ENCODE results near the gene APOA5. TPM values are rescaled to one million over a fixed set of nuclear protein-coding genes. Genes with fewer than 3 reads are reported as not detected.

APOA5 gene
- total and polyA plus RNA-seq, 2 of the 13 experiments (the other 11 are each of a cell fraction or from before 2014, with no cell fraction given) = 44.0 to 49.1 TPM

GRCh38 chr11:116826751-116827431, 35.2 kb upstream of the APOA5 start (continued):
- TF ChIP-seq, protein P1, sequence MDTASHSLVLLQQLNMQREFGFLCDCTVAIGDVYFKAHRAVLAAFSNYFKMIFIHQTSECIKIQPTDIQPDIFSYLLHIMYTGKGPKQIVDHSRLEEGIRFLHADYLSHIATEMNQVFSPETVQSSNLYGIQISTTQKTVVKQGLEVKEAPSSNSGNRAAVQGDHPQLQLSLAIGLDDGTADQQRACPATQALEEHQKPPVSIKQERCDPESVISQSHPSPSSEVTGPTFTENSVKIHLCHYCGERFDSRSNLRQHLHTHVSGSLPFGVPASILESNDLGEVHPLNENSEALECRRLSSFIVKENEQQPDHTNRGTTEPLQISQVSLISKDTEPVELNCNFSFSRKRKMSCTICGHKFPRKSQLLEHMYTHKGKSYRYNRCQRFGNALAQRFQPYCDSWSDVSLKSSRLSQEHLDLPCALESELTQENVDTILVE (CRISPR knock-in tag; IDR thresholded peaks at IDR 0.05) = 0 out of 2 replicates have a peak, but pooled peaks have one; percentile 49
- TF ChIP-seq HMG20A (CRISPR knock-in tag; IDR thresholded peaks at IDR 0.05; ENCODE audit: borderline replicate concordance) = peak; percentile 68; the same call in 1 of the 2 replicates
- TF ChIP-seq, protein P2, sequence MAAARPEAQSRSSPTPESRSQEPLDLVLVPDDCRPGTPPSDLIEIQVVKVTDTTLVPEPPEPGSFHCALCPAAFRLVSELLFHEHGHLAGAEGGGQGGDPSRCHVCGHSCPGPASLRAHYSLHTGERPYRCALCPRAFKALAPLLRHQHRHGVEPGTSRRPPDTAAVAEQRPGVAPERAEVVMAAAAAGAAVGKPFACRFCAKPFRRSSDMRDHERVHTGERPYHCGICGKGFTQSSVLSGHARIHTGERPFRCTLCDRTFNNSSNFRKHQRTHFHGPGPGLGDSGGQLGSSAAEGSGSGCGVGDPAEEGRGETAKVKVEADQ (CRISPR knock-in tag; IDR thresholded peaks at IDR 0.05; ENCODE audit: borderline replicate concordance) = peak; percentile 43; the same call in 1 of the 2 replicates
- peak; percentile 35 to 82; a peak in 3 of 4 replicates for TF ChIP-seq EP300 (IDR thresholded peaks at IDR 0.05; ENCODE audit: low read depth in 2 of 2, low read length in 2 of 2)
- TF ChIP-seq EP300 (CRISPR knock-in tag; IDR thresholded peaks at IDR 0.05; ENCODE audit: borderline replicate concordance) = peak; percentile 71; the same call in 1 of the 2 replicates
- 0 out of 2 replicates have a peak, but pooled peaks have one; percentile 24 for TF ChIP-seq MYNN (CRISPR knock-in tag; IDR thresholded peaks at IDR 0.05; ENCODE audit: low read depth)
- peak; percentile 88 for TF ChIP-seq NCOA2 (CRISPR knock-in tag; IDR thresholded peaks at IDR 0.05)
- TF ChIP-seq ISL2 (CRISPR knock-in tag; IDR thresholded peaks at IDR 0.05) = peak; percentile 79; the same call in 1 of the 2 replicates
- TF ChIP-seq, protein P3, sequence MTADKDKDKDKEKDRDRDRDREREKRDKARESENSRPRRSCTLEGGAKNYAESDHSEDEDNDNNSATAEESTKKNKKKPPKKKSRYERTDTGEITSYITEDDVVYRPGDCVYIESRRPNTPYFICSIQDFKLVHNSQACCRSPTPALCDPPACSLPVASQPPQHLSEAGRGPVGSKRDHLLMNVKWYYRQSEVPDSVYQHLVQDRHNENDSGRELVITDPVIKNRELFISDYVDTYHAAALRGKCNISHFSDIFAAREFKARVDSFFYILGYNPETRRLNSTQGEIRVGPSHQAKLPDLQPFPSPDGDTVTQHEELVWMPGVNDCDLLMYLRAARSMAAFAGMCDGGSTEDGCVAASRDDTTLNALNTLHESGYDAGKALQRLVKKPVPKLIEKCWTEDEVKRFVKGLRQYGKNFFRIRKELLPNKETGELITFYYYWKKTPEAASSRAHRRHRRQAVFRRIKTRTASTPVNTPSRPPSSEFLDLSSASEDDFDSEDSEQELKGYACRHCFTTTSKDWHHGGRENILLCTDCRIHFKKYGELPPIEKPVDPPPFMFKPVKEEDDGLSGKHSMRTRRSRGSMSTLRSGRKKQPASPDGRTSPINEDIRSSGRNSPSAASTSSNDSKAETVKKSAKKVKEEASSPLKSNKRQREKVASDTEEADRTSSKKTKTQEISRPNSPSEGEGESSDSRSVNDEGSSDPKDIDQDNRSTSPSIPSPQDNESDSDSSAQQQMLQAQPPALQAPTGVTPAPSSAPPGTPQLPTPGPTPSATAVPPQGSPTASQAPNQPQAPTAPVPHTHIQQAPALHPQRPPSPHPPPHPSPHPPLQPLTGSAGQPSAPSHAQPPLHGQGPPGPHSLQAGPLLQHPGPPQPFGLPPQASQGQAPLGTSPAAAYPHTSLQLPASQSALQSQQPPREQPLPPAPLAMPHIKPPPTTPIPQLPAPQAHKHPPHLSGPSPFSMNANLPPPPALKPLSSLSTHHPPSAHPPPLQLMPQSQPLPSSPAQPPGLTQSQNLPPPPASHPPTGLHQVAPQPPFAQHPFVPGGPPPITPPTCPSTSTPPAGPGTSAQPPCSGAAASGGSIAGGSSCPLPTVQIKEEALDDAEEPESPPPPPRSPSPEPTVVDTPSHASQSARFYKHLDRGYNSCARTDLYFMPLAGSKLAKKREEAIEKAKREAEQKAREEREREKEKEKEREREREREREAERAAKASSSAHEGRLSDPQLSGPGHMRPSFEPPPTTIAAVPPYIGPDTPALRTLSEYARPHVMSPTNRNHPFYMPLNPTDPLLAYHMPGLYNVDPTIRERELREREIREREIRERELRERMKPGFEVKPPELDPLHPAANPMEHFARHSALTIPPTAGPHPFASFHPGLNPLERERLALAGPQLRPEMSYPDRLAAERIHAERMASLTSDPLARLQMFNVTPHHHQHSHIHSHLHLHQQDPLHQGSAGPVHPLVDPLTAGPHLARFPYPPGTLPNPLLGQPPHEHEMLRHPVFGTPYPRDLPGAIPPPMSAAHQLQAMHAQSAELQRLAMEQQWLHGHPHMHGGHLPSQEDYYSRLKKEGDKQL (CRISPR knock-in tag; IDR thresholded peaks at IDR 0.05; ENCODE audit: low read depth) = peak; percentile 67; the same call in 1 of the 2 replicates
- TF ChIP-seq, protein P4, sequence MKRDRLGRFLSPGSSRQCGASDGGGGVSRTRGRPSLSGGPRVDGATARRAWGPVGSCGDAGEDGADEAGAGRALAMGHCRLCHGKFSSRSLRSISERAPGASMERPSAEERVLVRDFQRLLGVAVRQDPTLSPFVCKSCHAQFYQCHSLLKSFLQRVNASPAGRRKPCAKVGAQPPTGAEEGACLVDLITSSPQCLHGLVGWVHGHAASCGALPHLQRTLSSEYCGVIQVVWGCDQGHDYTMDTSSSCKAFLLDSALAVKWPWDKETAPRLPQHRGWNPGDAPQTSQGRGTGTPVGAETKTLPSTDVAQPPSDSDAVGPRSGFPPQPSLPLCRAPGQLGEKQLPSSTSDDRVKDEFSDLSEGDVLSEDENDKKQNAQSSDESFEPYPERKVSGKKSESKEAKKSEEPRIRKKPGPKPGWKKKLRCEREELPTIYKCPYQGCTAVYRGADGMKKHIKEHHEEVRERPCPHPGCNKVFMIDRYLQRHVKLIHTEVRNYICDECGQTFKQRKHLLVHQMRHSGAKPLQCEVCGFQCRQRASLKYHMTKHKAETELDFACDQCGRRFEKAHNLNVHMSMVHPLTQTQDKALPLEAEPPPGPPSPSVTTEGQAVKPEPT (CRISPR knock-in tag; IDR thresholded peaks at IDR 0.05; ENCODE audit: low read depth) = peak; percentile 3; the same call in 1 of the 2 replicates
- no peak for TF ChIP-seq ZNF672 (CRISPR knock-in tag; IDR thresholded peaks at IDR 0.05)
- no peak for TF ChIP-seq ARNT (IDR thresholded peaks at IDR 0.05)
- TF ChIP-seq CAMTA2 (CRISPR knock-in tag; IDR thresholded peaks at IDR 0.05; ENCODE audit: borderline replicate concordance) = peak; percentile 86; the same call in 1 of the 2 replicates
- no peak for TF ChIP-seq KDM5A (IDR thresholded peaks at IDR 0.05; ENCODE audit: borderline replicate concordance, low read length)
- TF ChIP-seq POLR2AphosphoS5 (IDR thresholded peaks at IDR 0.05; ENCODE audit: low read depth, low read length) = peak; percentile 66
- TF ChIP-seq MED13 (CRISPR knock-in tag; IDR thresholded peaks at IDR 0.05) = peak; percentile 80; the same call in 1 of the 2 replicates

Measured in HepG2 (cell line).